Muscle layer of colon (tissue), 2 donors: ENCODE results near the gene GALNT7.

ENCODE experiments used
- H3K27ac ChIP-seq: one replicate; pipeline ENCODE4 v1.7.0; 2013; ENCODE audit warnings: low read depth, mild to moderate bottlenecking, low read length, moderate library complexity
- H3K27me3 ChIP-seq, 2 donors: one replicate each; pipeline ENCODE4 v1.7.0; 2013; ENCODE audit warnings: low read length in 2 of 2, mild to moderate bottlenecking in 2 of 2; ENCODE audit not compliant: insufficient read depth in 2 of 2, control insufficient read depth in 1 of 2
- H3K36me3 ChIP-seq: one replicate; pipeline ENCODE4 v1.7.0; 2013; ENCODE audit warnings: mild to moderate bottlenecking, low read length; ENCODE audit not compliant: insufficient read depth
- H3K4me1 ChIP-seq: one replicate; pipeline ENCODE4 v1.7.0; 2013; ENCODE audit warnings: mild to moderate bottlenecking, low read length; ENCODE audit not compliant: insufficient read depth
- H3K4me3 ChIP-seq, 2 donors: one replicate each; pipeline ENCODE4 v1.7.0; 2013; ENCODE audit warnings: low read length in 2 of 2, low read depth in 1 of 2, mild to moderate bottlenecking in 1 of 2, moderate library complexity in 1 of 2
- H3K9ac ChIP-seq: one replicate; pipeline ENCODE4 v1.7.0; 2013; ENCODE audit warnings: low read length
- H3K9me3 ChIP-seq: one replicate; pipeline ENCODE4 v1.7.0; 2013; ENCODE audit warnings: mild to moderate bottlenecking, low read length
- donor health status: abdominal sarcoma.
- donor health status: Adenocarcinoma of cecum.

Gene GALNT7

GRCh38 chr4:173202395-173202794 is 33.8 kb downstream of the GALNT7 start:
- no peaks in the 10 kb centered on the region for H3K9me3 ChIP-seq
- H3K27ac ChIP-seq = no peak overlapping the region
- H3K4me3 ChIP-seq = no peak overlapping the region
- H3K27me3 ChIP-seq = no peaks in the 10 kb centered on the region
- H3K36me3 ChIP-seq = no peaks in the 10 kb centered on the region
- H3K9ac ChIP-seq = no peak overlapping the region
- H3K4me1 ChIP-seq = no peaks in the 10 kb centered on the region

GRCh38 chr4:173205656-173206055 is 37.0 kb downstream of the GALNT7 start:
- no peaks in the 10 kb centered on the region for H3K27me3 ChIP-seq
- H3K36me3 ChIP-seq = no peaks in the 10 kb centered on the region

DNA sequence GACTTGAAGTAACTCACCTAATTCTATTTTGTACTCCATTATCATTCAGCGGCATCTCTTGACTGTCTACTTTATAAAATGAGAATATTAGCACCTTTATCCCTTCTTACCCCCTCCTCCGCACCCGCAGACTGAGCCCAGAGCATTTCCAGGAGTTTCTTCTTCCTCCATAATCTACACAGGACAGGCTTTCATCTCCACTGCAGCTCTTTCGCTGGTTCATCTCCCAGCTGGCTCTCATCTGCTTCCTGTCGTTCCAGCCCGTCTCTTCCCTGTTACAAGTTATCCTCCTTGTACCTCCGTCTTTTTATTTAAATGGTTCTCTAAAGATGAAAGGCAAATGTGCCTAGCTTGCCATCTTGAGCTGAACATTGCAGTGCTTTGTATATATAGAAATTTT is 39.8 kb downstream of the GALNT7 start:
- no peaks in the 10 kb centered on the region for H3K27me3 ChIP-seq
- H3K36me3 ChIP-seq = no peaks in the 10 kb centered on the region
- H3K27ac ChIP-seq = no peak overlapping the region
- H3K9me3 ChIP-seq = no peaks in the 10 kb centered on the region
- H3K4me3 ChIP-seq = no peak overlapping the region
- H3K9ac ChIP-seq = no peak overlapping the region
- H3K4me1 ChIP-seq = no peaks in the 10 kb centered on the region

More at GRCh38 chr4:173205656-173206055, 37.0 kb downstream of the GALNT7 start:
- H3K9me3 ChIP-seq = no peaks in the 10 kb centered on the region
- no peak overlapping the region for H3K4me3 ChIP-seq
- no peak overlapping the region for H3K9ac ChIP-seq
- no peak overlapping the region for H3K27ac ChIP-seq
- no peaks in the 10 kb centered on the region for H3K4me1 ChIP-seq

DNA sequence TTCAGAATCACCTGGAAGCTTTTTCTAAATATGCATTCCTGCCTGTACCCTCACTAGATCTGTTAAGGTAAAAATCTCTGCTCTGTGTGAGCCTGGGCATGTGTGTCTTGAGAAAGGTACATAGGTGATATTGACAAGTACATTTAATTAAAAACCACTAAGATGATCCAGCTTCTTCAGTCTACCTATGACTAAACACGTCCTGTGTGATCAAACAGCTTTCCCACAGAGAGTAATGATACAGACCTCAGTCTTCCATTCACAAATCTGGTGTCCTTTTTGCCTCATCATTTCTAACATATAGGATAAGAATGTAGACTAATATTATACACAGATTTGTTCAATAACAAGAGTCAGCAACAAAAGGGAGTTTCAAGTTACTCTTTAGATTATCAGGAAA is 42.6 kb downstream of the GALNT7 start:
- H3K27ac ChIP-seq = no peak overlapping the region
- no peak overlapping the region for H3K4me3 ChIP-seq
- no peaks in the 10 kb centered on the region for H3K36me3 ChIP-seq
- H3K27me3 ChIP-seq = no peaks in the 10 kb centered on the region
- H3K4me1 ChIP-seq = peaks cover 4% of the 10 kb centered on the region
- no peaks in the 10 kb centered on the region for H3K9me3 ChIP-seq
- no peak overlapping the region for H3K9ac ChIP-seq

DNA sequence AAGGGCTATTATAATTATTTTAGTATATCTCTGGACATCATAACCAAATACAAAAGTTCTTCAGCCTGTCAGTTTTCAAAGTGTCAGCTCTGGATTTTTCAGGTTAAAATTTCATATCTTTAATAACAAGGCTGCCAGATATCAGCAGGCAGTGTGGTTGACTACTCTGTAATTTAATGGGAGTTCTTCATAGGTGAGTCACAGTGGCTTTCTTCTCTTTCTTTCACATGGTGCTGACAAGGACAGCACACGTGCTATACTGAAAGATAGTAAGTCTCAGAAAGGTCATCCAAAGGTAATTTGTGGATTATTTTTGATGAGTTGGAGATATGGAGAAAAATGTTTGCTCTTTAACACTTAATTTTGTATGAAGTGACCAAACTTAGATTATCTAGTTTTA is 43.2 kb downstream of the GALNT7 start:
- no peak overlapping the region for H3K9ac ChIP-seq
- no peaks in the 10 kb centered on the region for H3K36me3 ChIP-seq
- H3K27ac ChIP-seq = no peak overlapping the region
- H3K4me1 ChIP-seq = peaks cover 4% of the 10 kb centered on the region
- no peaks in the 10 kb centered on the region for H3K9me3 ChIP-seq
- no peaks in the 10 kb centered on the region for H3K27me3 ChIP-seq
- H3K4me3 ChIP-seq = no peak overlapping the region

GRCh38 chr4:173212379-173212778 is 43.8 kb downstream of the GALNT7 start:
- Histone ChIP-seq H3K4me3 (no peak overlapping the region), H3K27me3 (no peaks in the 10 kb centered on the region), H3K4me1 (peaks cover 4% of the 10 kb centered on the region), H3K27ac (no peak overlapping the region), H3K36me3 (no peaks in the 10 kb centered on the region), H3K9ac (no peak overlapping the region), H3K9me3 (no peaks in the 10 kb centered on the region)

DNA sequence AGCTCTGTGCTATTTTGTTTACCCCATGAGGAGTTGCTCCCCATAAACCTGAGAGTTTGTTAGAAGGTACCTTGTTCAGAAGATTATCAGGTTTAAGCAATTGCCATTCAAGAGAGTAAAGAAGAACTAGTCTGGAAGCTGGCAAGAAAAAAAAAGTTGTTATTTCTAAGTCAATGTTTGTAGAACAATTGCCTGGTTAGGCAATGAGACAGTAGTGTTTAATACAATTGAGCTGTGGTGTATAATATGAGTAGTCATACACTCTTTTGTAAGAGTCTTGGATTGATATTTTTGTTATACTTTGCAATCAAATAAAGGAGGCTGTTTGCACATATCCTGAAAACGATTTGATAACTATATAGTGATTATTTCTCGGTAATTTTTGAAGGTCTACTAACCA is 44.7 kb downstream of the GALNT7 start:
- Histone ChIP-seq H3K36me3 (no peaks in the 10 kb centered on the region), H3K4me1 (peaks cover 4% of the 10 kb centered on the region), H3K4me3 (no peak overlapping the region), H3K9ac (no peak overlapping the region), H3K9me3 (no peaks in the 10 kb centered on the region), H3K27me3 (no peaks in the 10 kb centered on the region), H3K27ac (no peak overlapping the region)

DNA sequence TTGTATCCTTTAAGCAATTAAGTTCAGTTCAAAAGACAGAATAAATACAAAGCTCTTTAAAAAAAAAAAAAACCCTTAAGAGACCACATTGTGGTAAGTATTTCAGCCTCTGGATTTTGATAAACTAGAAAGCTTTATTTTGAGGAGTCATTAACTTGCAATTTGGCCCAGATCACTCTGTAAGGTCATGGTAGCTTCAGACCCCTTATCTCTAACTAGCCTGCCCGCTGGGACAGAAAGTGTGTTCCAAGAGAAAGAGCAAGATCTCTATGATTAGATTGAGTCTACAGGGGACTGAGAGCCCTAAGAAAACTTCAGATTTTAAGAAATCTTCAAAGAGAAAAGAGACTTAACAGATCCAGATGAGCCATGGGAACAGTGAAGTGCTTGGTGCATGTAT is 45.6 kb downstream of the GALNT7 start:
- Histone ChIP-seq H3K27ac (no peak overlapping the region), H3K36me3 (no peaks in the 10 kb centered on the region), H3K4me1 (peaks cover 4% of the 10 kb centered on the region), H3K9me3 (no peaks in the 10 kb centered on the region), H3K9ac (no peak overlapping the region), H3K27me3 (no peaks in the 10 kb centered on the region), H3K4me3 (no peak overlapping the region)

- H3K4me3 ChIP-seq = no peak overlapping the region
- H3K27ac ChIP-seq = no peak overlapping the region
- H3K4me1 ChIP-seq = peaks cover 4% of the 10 kb centered on the region
- H3K36me3 ChIP-seq = no peaks in the 10 kb centered on the region
- no peaks in the 10 kb centered on the region for H3K27me3 ChIP-seq
- no peak overlapping the region for H3K9ac ChIP-seq
- H3K9me3 ChIP-seq = no peaks in the 10 kb centered on the region
Observed at GRCh38 chr4:173214661-173215060, 46.0 kb downstream of the GALNT7 start.

GRCh38 chr4:173217075-173217474 is 48.5 kb downstream of the GALNT7 start:
- Histone ChIP-seq H3K36me3 (no peaks in the 10 kb centered on the region), H3K9ac (no peak overlapping the region), H3K4me3 (no peak overlapping the region), H3K27me3 (no peaks in the 10 kb centered on the region), H3K9me3 (no peaks in the 10 kb centered on the region), H3K27ac (no peak overlapping the region), H3K4me1 (peaks cover 4% of the 10 kb centered on the region)

DNA sequence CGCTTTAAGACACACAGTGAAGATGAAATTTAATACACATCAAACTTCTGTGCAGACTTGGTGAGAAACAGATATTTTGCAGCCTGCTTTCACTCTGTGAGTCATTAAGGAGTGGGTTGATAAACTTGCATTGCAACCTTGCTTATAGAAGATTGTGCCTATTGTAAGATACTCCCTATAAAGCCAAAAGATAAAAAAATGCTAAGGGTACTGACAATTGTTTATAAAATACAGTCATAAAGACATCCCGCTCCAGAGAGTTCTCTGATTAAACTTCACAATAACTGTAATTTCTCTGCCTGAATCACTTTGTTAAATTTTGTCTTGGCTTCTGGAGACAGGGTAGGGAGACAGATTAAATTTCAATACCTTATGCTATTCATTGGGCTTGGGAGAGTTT is 49.1 kb downstream of the GALNT7 start:
- no peaks in the 10 kb centered on the region for H3K36me3 ChIP-seq
- H3K4me3 ChIP-seq = no peak overlapping the region
- no peak overlapping the region for H3K9ac ChIP-seq
- H3K27ac ChIP-seq = no peak overlapping the region
- H3K9me3 ChIP-seq = no peaks in the 10 kb centered on the region
- H3K4me1 ChIP-seq = peaks cover 4% of the 10 kb centered on the region
- H3K27me3 ChIP-seq = no peaks in the 10 kb centered on the region

DNA sequence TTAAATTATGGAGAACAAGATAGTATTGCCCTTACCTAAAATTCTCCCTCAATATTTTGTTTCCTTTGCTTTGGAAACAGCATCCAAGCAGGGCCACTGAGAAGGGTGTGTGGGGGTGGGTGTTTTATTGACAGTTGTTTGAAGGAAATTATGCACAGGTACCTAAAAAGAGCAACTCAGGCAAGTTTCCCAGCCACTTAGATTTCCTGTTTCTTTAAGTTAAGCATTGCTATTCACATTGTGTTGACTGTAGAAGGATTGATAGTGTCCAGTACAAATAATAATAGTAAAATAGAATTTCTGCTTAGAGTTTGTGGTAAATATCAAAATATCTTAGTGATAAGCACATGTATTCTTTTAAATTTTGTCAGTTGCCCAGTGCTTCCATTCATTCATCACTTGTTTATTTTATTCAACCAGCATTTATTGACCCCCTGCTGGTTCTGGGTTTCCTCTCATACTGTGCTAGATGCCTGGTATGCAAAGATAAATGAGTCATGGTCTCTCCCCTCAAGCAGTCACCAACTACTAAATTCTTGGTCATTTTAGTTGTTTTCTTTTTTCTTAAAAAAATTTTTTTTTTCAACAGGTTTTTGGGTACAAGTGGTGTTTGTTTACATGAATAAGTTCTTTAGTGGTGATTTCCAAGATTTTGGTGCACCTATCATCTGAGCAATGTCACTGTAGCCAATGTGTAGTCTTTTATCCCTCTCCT is 50.0 kb downstream of the GALNT7 start:
- no peaks in the 10 kb centered on the region for H3K36me3 ChIP-seq
- no peak overlapping the region for H3K27ac ChIP-seq
- H3K4me3 ChIP-seq = no peak overlapping the region
- no peaks in the 10 kb centered on the region for H3K9me3 ChIP-seq
- peaks cover 4% of the 10 kb centered on the region for H3K4me1 ChIP-seq
- H3K9ac ChIP-seq = no peak overlapping the region
- no peaks in the 10 kb centered on the region for H3K27me3 ChIP-seq
